Measurements from ENCODE around the gene VASP.

The VASP gene

DNA sequence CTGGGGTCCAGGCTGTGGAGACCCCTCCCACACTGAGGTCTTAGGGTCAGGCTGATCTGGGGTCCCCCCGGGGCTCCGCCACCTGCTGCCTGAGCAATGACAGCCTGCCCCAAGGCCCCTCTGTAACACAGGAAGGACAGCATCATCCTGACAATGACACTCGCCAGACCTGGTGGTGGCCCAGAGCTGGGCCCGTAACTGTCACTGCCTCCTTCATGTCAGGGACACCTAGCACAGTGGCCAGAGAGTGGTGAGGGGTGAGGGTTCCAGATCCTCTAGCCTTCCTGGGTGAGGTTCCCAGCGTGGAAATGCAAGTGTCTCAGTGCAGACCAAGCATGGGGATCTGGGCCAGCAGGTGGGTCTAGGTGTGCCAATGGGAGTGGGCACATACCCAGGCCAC is 49.6 kb downstream of the VASP start:
- no peak for DNase-seq (ENCODE audit: low read depth)

DNA sequence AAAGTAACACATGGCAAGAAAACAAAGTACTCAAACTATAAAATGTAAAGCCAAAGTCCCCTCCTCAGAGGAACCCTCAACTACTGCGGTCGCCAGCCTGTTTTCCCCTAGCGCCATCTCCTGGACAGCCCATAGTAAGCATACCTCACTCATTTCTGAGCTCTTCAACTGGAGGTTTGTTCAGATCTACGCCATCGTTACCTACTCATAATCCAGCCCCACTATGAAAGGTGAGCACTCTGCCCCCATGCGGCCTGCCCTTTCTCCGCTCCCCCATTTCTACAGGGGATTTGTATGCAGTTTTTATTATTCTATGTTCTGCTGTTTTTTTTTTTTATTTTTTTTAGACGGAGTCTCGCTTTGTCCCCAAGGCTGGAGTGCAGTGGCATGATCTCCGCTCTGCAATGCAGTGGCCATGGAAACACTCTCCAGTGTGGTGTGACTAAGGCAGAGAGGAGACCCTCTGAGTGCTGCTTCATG is 51.2 kb downstream of the VASP start:
- DNase-seq (ENCODE audit: low read depth), result no peak

DNA sequence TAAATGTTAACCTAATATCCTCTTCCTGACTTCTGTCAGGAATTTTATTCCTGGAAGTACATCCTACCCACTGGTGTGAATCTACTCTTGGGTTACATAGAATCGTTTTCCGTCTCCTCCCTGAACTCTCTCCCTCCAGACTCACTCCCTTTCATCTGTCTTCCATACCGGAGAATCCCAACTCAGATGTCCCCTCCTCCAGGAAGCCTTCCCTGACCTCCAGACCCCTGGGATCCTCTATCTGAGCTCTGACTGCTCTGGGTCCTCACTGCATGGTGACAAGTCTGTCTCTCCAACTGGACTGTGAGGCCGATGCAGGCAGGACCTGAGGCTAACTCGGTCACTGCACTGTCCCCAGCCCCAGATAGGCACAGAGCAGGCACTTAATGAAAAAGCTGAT is 52.8 kb downstream of the VASP start:
- DNase-seq (ENCODE audit: low read depth), result no peak

DNA sequence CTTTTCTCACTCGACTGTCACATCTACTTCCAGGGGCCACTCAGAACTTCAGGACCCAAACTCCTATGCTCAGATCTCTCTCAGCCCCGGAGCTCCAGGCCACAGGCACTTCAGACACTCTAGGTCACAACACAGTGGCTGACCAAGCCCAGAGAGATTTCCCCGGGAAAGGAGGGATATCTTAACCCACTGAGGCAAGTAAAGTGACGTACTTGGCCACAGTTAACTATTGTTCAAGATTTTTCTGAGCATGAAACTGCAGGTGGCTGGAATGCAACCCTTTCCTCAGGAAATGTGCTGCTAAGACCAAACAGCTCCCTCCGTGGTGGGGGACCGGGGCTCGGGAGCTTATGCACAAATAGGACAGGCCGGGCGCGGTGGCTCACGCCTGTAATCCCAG is 53.4 kb downstream of the VASP start:
- DNase-seq (ENCODE audit: low read depth), result no peak

DNA sequence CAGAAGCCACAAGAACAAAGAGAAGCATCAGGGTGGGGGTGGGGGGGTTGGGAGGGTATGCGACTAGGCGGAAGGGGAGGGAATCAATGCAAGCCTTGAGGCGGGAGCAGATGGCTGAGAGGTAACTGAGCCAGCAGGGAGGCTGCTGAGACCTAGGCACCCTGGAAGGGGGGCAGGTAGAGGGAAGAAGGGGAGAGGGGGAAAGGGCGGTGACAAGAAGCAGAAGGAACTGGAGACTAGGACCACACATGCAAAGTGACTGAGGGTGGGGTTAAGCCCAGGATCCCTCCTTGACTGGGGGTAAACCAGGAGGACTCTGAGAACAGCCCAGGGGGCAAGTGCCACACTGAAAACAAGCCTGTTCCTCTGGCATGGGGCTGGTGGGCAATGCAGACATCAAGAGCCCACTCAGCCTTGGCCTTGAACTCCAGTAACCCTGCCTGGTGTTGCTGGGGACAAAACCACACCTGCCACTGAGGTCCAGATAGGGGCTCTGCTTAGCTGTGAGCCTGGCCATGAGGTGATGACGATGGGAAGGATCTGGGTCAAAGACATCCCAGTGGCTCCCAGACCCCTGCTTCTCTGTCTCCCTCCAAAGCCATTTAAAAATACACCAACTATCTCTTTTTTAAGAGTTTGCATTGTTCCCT is 57.0 kb downstream of the VASP start:
- DNase-seq (ENCODE audit: low read depth), result no peak

DNA sequence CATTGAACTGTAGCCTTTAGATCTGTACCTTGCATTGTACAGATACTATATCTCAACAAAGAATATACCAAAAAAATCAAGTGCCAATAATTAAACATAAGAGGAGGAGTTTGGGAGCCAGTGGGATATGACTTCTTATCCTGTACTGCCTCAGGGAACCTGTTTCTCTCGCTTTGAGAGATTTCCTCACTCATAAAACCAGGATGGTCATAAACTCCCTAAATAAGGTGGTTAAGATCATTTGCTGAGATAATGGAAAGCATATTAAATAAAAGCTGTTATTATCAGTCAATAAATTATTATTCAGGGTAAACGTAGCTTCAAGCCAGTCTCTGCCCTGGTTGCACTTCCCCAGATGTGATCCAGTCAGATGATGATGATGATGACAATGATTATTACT is 60.3 kb downstream of the VASP start:
- DNase-seq (ENCODE audit: low read depth), result no peak

DNA sequence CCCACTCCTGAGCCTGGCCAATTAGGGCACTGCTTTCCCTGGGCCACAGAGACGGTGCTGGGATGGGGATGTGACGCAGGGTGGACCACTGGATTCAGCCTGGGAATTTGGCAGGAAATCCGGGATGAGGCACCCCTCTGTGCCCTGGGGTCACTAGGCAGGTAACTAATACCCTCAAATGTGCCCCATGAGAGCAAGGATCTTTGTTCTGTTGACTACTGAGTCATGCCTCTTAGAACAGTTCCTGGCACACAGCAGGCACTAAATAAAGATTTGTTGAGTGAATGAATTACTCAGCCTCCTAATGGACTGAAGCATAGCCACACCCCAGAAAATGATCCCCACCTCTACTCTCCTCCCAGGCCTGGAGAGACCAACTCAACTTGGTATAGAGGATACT is 61.5 kb downstream of the VASP start:
- no peak for DNase-seq (ENCODE audit: low read depth)

DNA sequence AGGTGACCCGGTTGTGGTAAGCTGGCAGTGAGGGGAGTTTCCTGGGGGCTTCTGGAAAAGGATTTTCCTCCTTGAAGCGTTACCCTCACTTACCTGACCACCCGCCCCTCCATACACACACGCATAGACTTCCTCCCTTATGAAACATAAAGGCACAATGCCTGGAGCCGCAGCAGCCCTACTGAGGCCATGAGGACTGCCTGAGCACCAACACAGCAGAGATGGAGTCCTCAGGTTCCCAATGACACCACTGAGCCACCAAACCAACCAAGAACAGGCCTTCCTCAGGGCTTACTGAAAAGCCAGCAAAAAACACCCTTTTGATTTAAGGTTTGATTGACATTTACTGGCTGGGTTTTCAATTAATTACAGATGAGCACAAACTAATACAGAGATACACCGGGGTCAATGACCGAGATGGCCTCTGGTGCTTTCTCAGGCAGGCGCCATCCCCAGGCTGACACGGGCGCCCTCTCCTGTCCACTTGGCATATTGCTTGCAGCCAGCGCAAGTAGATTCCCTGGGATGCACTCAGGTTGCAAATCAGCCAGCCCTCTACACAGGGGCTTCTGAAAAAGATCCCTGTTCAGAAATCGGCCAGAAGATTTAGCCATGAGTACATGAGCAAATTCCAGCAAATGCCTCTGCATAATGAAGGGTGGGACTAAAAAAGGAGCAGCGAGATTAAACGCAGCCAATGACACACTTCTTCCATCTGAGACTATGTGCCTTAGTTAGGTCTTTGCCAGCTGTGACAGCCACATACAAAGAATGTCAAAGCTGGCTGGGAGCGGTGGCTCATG is 62.5 kb downstream of the VASP start:
- DNase-seq (ENCODE audit: low read depth), result no peak

DNA sequence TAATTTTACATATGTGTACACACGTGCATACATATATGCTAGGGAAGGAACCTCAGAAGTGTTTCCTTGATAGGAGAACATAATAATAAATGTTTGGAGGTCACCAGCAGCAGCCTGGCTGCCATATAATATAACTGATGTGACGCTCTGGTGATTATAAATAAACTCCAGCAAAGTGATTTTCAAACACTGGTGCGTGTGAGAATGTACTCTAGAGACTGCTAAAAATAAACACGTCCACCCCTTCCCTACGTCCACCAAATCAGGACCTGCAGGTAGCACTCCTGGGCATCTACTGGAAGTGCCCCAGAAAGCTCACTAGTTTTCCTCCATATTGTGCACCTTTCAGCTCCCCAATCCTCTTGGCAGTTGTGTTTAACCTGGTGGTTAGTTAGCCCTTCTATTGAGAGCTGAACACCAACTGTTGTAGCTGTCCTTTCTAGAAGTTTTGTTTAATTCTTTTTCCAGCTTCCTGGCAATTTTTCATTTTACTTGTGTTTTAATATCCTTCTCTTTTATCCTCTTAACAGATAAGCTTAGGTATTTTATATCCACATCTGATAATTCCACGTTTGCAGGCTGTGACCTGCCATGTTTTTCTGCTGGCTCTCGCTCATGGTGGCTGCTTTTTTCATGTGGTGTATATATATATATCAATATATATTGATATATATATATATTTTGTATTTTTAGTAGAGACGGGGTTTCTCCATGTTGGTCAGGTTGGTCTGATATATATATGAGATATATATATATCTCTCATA is 64.4 kb downstream of the VASP start:
- no peak for DNase-seq (ENCODE audit: low read depth)

DNA sequence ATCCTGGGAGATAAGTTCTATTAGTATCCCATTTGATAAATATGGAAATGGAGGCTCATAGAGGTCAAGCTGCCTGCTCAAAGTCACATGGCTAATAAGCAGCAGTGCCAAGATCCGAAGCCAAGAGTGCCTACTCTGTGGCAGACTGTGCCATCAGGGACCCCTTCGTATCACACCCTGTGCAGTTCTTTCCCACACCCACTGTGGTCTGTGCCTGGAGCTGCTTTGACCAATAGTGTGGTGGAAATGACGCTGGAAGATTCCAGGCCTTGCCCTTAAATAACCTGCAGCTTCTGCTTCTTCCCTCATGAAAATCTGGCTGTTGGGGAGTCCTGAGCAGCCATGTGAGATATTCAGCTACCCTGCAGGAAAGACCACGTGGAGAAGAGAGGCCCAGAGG is 67.2 kb downstream of the VASP start:
- no peak for DNase-seq (ENCODE audit: low read depth)

DNA sequence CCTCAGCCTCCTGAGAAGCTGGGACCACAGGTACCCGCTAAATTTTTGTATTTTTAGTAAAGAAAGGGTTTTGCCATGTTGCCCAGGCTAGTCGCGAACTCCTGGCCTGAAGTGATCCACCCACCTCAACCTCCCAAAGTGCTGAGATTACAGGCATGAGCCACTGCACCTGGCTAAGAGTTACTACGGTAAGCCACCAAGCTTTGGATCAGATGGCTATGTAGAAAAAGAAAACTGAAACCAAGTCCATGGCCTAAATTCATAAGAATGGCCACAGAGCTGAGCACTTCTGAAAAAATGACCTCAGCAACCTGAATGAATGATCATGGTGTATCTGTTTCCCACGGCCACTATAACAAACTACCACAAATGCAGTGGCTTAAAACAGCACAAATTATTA is 67.9 kb downstream of the VASP start:
- no peak for DNase-seq (ENCODE audit: low read depth)

All from GM04504 (cell line).